ENCODE measurements around the gene RAD51.

- TF ChIP-seq EZH2 (IDR thresholded peaks at IDR 0.05) (no peak), POLR2AphosphoS5 (IDR thresholded peaks at IDR 0.05; ENCODE audit: borderline replicate concordance, low read depth, low read length) (no peak), FOXP2 (optimal IDR thresholded peaks at IDR 0.05; ENCODE audit: control extremely low read depth, extremely low read length, insufficient read depth) (no peak)
Measured at GRCh38 chr15:40747685-40748631, 53.0 kb downstream of the RAD51 start.
